Activated CD4-positive, CD25-positive, alpha-beta regulatory T cell treated with anti-CD3 and anti-CD28 coated beads, Interleukin-2, amount 50 U/mL, for 16 hours (primary cell): Measurements from ENCODE around the gene IFITM10.

ENCODE experiments used
- DNase-seq: peaks from one replicate; pipeline ENCODE4 v3.0.0-alpha.2; 2020; ENCODE audit warnings: low read depth, low spot score

IFITM10 gene

DNA sequence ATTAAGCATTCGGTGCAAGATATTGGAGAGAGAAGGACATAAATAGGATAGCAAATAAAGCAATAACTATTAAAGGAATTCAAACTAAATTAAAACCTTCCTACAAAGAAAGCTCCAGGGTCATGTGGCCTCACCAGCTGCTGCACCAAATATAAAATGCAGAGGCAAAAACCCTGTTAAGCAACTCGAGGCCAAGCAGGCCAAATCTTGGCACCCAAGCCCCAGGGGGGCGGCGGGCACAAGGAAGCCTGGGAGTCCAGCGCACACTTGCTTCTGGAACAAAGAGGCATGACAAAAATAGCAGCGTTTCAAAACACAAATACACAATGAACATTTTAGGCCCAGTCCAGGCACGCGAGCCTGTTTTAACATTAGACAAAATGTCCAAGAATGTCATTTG is 32.6 kb downstream of the IFITM10 start:
- no peak for DNase-seq

DNA sequence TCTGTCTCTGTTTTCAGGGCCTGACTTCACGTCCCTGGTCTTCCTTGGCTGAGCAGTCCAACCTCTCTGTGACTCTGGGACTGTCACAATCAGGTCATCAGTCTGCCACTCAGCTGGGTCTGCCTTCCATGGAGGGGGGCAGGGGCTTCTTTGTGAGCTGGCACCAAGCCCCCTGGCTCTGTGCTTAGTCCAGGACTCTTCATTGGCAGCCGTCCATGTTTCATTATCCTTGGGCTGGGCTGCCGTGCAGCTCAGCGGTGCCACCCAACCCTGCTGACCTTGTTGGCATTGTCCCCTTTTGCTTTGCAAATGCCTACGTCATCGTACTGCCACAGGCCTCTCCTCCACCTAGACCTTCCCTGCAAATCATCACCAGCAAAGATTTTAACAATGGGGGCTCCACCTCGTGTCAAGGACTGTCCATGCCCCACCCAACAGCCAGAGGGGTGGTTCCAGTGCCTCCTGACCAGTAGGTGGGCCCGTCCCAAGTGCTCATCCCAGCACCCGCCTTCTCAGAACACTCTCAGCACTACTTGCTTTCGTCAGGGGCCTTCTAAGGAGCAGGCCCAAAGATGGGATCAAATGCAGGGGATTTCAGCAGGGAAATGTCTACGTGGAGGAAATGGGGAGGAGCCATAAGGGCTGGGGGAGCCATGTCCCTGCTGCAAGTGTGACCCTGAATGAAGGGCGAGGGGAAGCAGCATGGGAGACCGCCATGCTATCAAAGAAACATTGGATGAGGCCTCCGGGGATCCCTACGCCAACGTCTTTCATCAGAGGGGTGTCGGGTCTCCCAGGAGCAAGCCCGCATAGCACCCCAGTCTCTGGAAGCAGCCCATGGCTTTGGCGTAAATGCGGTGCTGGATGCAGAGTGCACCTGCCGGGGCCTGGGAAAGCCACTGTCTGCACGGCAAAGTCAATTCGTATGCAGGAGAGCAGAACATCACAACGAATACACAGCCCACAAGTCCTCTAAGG is 35.2 kb downstream of the IFITM10 start:
- no peak for DNase-seq

DNA sequence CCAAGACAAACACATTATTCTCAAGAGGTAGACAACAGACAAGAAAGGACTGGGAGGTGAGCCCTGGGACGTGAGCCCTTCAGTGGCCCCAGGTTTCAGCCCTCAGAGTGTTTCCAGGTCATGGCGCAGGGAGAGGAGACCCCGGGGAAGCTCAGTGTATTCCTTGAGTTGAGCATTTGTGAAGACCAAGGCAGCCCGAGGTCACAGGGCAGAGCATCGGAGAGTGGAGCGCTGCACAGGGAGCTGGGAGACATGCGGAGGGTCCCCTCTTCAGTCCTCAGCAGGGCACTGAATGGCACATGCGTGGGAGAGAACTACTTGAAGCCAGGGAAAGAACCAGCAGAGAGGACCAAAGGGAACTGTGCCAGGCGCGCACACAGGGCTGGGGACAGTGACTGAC is 41.7 kb downstream of the IFITM10 start:
- no peak for DNase-seq

DNA sequence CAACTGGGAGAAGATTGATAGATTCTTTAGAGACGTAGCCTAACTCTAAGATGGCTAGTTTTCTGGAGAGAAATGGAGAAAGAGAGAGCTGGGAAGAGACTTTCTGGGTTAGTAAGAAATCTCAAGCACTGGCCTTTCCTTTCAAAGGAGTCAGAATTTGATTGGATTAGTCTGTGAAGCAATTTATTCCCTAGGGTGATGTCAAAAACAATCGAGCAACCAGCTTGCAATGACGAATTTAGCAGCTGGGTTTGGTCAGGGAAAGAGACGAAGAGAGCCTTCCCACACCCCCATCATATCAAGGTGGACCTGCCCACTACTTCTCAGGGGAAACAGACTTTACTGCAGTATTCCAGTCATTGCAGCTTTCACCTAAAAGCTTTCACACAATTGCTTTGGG is 42.6 kb downstream of the IFITM10 start:
- no peak for DNase-seq

DNA sequence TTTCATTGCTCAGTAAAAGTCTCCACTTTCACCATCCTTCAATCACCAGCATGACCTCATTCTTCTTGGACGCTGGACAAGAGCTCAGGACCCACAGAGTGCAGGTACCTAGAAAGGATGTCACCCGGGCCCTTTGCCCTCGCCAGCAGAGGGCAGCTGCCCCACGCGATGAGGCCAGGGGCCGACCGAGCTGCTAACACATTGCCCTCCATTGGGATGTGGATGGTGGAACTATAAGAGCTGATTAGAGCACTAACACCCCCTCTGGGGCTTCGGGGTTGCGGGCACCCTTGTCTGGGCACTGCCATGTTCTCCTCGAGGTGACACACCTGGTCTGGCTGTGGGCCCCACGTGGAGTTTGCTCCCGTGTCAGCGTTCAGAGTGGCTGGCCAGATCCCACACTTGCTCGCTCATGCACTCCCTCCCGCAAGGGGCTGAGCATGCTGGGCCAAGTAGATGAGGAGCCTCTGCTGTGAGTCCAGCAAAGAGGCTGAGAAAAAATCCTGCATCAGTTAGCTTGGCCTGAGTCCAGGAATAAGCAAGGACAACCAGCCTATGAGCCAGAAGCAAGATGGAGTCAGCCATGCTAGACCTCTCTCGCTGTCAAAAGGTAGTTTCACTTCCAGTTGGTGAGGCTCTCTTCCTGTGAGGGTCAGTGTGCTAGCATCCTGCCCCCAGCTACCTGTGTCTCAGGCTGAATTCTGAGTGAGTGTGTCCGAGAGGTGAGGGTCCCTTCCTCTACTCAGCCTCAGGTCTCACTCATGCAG is 43.6 kb downstream of the IFITM10 start:
- no peak for DNase-seq

DNA sequence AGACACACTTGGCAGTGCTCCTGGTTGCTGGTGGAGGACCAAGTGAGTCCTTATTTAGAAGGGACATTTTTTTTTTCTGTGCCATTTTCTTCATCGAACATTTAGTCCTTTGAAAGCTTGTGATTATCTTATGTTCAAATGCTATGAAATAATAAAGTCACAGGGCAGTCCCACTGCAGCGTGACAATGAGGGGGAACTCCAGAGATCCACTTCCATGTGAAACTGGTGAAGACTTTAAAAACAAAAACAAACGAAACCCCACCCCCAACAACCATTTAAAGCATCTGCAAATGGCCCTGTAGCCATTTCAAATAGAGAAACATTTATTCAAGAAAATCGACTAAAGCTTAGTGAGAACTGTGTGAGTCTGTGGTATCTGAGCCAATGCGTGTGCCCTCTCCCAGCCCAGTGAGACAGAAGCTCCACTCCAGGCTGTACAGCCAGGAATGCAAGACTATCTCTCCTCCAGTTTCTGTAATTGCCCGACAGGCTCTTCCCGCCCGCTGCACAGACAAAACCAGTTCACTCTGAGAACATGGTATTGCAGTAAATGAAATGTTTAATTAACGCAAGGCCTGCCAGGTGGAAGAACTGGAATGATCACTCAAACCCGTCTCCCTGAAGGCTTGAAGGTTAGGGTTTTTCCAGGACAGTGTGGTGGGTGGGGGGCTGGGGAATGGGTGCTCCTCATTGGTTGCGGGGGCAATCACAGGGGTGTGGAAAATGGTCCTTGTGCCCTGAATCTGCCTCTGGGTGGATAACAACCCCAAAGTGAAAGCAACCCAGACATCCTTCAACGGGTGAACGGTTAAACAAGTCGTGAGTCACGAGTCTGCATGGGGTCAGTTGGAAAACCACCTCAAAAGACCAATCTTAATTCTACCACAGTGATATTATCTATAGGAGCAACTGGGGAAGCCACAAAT is 45.0 kb downstream of the IFITM10 start:
- no peak for DNase-seq

DNA sequence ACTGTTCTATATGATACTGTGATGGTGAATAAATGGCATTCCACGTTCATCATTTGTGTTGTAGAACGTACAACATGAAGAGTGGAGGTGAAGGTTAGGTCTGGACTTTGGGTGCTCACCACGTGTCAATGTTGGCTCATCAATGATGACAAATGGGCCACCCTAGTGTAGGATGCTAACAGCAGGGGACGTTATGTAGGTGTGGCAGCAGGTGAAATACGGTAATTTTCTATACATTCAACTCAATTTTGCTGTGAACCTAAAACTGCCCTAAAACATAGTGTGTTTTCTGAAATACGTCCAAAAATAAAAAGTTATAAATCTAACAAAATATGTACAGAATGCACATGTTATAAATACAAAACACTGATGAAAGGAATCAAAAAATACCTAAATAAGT is 47.2 kb downstream of the IFITM10 start:
- no peak for DNase-seq

DNA sequence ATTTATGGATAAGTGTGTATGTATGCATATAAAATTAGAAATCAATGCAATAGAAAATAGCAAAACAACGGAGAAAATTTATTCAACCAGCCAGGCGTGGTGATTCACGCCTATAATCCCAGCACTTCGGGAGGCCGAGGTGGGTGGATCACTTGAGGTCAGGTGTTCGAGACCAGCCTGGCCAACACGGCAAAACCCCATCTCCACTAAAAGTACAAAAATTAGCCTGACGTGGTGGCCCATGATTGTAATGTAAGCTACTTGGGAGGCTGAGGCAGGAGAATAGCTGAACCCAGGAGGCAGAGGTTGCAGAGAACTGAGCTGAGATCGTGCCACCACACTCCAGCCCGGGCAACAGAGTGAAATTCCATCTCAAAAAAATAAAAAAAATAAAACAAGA is 47.9 kb downstream of the IFITM10 start:
- no peak for DNase-seq

DNA sequence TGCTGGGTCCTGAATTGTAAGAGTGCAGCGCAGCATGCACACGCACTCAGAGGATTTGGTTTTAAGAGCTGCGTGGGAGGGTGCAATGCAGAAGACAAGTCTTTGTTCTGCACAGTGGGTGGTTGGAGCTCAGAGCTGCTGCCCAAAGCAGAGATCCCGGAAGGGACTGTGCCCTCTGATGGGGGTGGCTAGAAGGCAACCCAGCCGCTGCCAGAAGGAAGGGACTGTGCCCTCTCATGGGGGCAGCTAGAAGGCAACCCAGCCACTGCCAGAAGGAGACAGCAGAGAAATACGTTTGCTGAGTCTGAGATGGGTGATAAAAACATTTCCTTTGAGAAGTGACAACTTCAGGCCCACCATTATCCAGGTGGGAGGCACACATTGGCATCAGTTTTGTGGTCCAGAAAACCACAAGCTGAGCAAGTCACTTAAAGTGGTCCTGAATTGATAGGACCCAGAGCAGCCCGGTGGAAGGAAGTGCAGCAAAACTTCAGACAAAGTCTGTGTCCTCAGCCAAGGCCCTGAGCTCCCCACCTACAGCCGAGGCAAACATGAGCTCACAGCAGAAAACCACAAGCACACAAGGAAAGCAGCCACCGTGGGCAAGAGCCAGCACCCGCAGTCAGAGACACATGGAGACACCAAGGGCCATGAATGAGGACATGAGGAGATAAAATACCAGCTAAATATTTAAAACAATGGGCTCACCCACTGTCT is 49.1 kb downstream of the IFITM10 start:
- no peak for DNase-seq

DNA sequence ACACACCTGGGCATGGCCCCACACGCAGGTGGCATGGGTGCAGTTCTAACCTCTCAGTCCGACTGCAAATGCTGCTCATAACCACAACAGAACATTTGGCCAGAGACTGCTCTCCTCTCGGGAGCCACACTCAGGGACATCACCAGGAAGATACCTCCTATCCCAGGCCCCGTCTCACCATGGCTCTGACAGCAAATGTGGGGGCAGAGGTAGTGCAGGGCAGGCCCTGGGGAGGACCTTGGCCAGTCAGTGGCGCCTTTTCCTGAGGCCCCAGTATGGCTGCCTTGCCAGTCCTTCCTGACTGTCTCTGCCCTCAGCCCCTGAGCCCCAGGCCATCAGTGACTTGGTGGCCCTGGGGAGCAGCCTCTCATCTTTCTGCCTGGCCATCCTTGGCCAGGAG is 50.6 kb downstream of the IFITM10 start:
- DNase-seq, result no peak

DNA sequence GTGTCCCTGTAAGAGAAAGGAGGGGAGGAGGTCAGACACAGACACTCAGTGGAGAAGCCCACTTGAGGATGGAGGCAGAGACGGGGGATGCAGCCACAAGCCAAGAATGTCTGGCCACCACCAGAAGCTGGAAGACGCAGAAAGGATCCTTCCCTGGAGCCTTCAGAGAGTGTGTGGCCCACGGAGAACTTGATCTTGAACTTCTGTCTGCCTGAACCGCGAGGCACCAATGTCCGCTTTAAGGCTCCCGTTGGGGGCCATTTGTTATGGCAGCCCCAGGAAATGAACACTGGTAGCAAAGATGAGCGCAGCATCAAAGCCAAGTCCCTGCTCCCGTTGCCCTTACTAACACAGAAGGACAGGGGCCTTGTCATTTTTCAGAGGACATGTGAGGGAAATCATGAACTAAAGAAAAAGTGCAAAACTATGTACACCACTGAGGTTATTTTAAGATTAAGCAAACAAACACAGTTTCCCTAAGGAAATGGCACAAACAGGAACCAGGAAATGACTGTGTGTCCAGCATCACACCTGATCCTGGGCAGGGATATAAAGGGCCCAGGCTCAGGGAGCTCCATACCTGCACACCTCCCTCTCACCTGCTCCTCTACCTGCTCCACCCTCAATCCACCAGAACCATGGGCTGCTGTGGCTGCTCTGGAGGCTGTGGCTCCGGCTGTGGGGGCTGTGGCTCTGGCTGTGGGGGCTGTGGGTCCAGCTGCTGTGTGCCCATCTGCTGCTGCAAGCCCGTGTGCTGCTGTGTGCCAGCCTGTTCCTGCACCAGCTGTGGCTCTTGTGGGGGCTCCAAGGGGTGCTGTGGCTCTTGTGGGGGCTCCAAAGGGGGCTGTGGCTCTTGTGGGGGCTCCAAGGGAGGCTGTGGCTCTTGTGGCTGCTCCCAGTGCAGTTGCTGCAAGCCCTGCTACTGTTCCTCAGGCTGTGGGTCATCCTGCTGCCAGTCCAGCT is 53.5 kb downstream of the IFITM10 start, which contains the start of gene KRTAP5-6:
Gene KRTAP5-6 (plus strand): TSS at position 588 of the 963 bp plus-strand sequence. CDS start 51 bp downstream, at position 639.
- DNase-seq, result no peak

DNA sequence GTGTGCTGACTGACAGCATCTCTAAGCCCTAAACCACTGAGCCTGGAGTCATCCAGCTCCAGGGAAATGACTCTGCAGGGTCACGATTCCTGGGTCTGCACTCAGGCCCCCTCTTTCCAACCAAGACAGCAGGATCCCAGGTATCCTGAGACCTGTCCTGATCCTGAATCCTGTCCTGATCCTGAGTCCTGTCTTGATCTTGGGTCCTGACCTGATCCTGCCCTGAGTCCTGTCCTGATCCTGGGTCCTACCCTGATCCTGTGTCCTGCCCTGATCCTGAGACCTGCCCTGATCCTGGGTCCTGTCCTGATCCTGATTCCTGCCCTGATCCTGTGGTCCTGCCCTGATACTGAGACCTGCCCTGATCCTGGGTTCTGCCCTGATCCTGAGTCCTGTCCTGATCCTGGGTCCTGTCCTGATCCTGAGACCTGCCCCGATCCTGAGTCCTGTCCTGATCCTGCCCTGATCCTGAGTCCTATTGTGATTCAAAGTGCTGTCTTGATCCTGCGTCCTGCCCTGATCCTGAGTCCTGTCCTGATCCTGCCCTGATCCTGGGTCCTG is 54.8 kb downstream of the IFITM10 start:
- no peak for DNase-seq

DNA sequence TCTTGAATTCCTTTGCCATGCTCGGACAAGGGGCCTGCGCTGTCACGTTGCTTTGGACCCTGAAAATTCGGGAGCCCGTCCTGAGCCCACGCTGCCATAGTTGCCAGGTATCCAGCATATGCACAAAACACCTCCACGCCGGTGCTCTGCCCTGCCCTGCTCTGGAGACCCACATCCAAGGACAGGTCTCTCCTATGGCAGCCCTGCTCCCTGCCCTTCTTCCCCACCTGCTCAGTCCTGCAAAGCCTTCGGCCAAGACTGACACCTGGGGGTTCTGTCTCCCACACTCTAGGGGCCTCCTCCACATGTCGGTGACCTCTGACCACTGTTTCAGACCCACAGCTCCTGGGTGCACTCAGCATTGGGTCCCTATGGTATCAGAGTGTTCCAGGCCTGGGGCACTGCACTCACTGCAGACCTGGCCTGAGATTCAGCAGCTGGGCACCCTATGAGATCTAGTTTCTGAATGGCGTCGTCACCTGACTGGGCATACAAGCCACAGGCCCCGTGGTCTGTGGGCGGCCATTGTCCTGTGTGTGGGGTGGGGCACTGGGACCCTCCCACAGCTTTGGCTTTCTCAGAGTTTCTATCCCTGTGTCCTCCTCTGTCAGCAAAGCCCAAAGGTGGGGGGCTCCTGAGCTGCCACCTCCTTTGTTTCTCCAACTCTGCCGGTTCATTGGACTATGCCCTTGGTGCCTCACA is 55.4 kb downstream of the IFITM10 start:
- no peak for DNase-seq

DNA sequence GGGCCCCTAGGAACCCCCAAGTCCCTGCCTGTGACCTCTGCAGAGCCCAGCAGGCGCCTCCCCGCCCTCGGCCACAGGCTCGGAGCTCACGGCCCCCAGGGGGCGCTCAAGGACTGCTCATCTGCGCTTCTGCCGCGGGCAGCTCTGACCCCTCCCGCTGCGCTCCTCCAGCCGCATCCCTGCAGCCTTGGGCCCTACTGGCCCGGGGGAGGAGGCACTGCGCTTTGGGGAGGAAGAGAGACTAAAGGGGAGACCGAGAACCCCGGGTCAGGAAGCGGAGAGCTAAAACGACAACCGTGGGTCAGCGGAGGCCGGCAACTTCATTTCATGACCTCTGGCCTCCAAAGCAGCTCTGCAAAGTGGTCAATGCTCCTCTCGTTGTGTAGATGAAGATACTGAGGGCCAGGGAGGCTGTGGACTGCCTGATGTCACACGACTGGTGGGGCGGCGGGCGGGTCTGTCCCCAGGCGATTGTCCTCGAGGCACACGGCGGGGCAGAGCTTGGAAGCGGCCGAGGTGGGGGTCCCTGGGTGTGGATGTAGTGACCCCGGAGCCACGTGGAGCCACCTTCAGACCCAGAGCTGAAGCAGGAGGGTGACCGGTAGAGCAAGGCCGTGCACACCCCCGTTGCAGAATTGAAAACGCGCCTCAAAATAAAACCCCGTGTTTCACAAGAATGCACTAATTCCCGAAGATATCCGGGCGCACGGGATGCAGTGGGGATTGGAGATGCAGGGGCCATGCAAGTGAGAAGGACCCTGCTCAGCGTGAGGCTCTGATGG is 56.1 kb downstream of the IFITM10 start:
- DNase-seq, result peak; percentile 56

DNA sequence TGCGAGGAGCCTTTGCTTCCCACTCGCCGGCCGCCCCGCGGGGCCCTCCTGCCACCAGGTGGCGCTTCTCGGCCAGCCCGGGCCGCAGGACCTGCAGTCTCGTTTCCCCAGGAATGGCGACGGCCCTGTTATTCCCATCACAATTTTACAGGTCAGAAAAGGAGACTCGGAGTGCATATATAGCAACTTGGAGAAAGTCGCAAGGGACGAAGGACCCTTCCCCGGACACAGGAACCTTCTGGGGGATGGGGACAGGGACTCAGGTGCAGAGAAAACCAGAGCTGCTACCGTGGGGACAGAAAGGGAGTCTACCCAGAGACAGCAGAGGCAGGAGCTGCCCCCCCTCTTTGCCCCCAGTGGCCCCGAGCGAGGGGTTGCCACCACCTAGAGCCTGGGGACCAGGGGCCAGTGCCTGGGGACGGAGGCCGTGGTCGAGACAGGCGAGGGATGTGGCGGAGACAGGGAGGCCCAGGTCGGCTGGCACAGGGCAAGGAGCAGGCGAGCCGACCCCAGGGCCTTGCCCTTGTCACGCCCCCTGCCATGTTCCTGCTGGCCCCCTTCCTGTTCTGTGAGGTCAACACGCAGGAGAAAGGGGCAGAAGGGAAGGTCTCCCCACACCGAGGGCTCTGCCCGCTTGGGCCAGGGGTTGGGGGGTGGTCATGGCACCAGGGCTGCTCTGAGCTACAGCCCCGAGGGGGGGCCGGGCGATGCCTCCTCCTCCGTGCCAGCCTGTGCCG is 56.9 kb downstream of the IFITM10 start:
- peak; percentile 52 for DNase-seq

DNA sequence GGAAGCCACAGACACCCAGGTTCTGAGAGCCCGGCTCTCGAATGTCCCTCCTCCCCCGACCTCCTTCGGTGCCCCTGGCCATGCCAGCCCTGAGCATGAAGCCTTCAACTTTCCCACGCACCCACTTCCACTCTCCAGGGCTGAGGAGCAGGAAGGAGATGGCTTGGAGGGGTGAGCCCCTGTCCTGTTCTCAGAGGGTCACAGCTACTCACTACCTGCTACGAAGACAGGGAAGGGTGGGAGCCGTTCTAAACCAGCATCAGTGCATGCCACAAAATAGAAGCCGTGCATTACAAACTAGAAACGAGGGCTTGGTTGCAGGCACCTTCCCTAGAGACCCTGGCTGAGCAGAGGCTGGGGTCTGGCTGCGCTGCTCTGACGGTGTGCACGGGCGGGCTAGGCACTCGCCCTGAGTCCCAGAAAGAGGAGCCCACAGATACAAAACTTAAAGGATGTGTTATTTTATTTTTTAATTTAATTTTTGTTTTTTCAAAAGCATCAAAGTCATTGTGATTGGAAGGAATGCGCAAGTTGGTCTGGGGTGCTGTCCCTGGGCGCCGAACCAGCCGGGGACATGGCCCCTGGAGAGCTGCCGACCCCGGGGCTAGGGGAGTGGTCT is 57.6 kb downstream of the IFITM10 start:
- DNase-seq, result no peak
